CD14-positive monocyte (primary cell): Measurements from ENCODE around the gene FBXW7. TPM values are rescaled to one million over a fixed set of nuclear protein-coding genes. Genes with fewer than 3 reads are reported as not detected.

ENCODE experiments used
- DNase-seq, 3 donors: peaks; one replicate each; pipeline ENCODE4 v3.0.0-alpha.2; 2011 to 2022
- H2AFZ ChIP-seq: 2 replicates; pipeline ENCODE4 v1.6.0; 2012; ENCODE audit warnings: mild to moderate bottlenecking, low read depth, low read length, inconsistent platforms; ENCODE audit not compliant: insufficient read depth, poor library complexity, severe bottlenecking
- H3K27ac ChIP-seq, 2 donors: 1 replicate in 1 of 2; 2 replicates in 1 of 2; pipeline ENCODE4 v1.5.1; 2012 to 2013; ENCODE audit warnings: low read length in 2 of 2, control low read depth in 1 of 2, inconsistent platforms in 1 of 2, low read depth in 1 of 2, mild to moderate bottlenecking in 1 of 2
- H3K27me3 ChIP-seq, 2 donors: one replicate each; pipeline versions ENCODE4 v1.6.0 to v1.6.1; 2011 to 2013; ENCODE audit warnings: low read length in 2 of 2; ENCODE audit not compliant: control insufficient read depth in 2 of 2, insufficient read depth in 2 of 2
- H3K36me3 ChIP-seq, 2 donors: replicated peaks in 1 of 2; 1 replicate in 1 of 2; 2 replicates in 1 of 2; pipeline versions ENCODE4 v1.5.1 to v1.6.1; 2012 to 2013; ENCODE audit warnings: low read length in 2 of 2, control low read depth in 1 of 2, inconsistent platforms in 1 of 2, mild to moderate bottlenecking in 1 of 2; ENCODE audit not compliant: insufficient read depth in 2 of 2, control insufficient read depth in 1 of 2
- H3K4me1 ChIP-seq, 2 donors: 1 replicate in 1 of 2; 2 replicates in 1 of 2; pipeline versions ENCODE4 v1.5.1 to v1.6.1; 2012 to 2013; ENCODE audit warnings: low read length in 2 of 2, control low read depth in 1 of 2, inconsistent platforms in 1 of 2, mild to moderate bottlenecking in 1 of 2, moderate library complexity in 1 of 2; ENCODE audit not compliant: insufficient read depth in 2 of 2, control insufficient read depth in 1 of 2
- H3K4me2 ChIP-seq: replicated peaks from 2 replicates; pipeline ENCODE3; 2012; ENCODE audit warnings: low read length, moderate library complexity, mild to moderate bottlenecking; ENCODE audit not compliant: poor library complexity, severe bottlenecking; ENCODE audit errors: extremely low read depth
- H3K4me3 ChIP-seq, 3 experiments: fragments of 200-600 bp in 1 of 3; sonication (generic) in 1 of 3; replicated peaks in 1 of 3; 1 replicate in 2 of 3; 2 replicates in 1 of 3; pipeline ENCODE4 v1.5.1; 2011 to 2013; ENCODE audit warnings: low read length in 3 of 3, mild to moderate bottlenecking in 3 of 3, control low read depth in 2 of 3, low read depth in 2 of 3, inconsistent platforms in 1 of 3, moderate library complexity in 1 of 3
- H3K79me2 ChIP-seq: 2 replicates; pipeline ENCODE4 v1.6.0; 2012; ENCODE audit warnings: mild to moderate bottlenecking, control low read depth, inconsistent platforms, low read length, moderate library complexity; ENCODE audit not compliant: insufficient read depth
- H3K9ac ChIP-seq: 2 replicates; pipeline ENCODE4 v1.6.0; 2017; ENCODE audit warnings: low read length, mild to moderate bottlenecking; ENCODE audit not compliant: insufficient read depth, poor library complexity, severe bottlenecking
- H3K9me3 ChIP-seq, 2 donors: replicated peaks in 1 of 2; 1 replicate in 1 of 2; 2 replicates in 1 of 2; pipeline versions ENCODE4 v1.5.1 to v1.6.1; 2012 to 2013; ENCODE audit warnings: low read length in 2 of 2, control low read depth in 1 of 2; ENCODE audit not compliant: control insufficient read depth in 1 of 2, insufficient read depth in 1 of 2
- H4K20me1 ChIP-seq: 2 replicates; pipeline ENCODE4 v1.6.0; 2012; ENCODE audit warnings: mild to moderate bottlenecking, low read length, control low read depth, moderate library complexity; ENCODE audit not compliant: insufficient read depth
- H3K27ac Mint-ChIP-seq, 7 donors: one replicate each; pipeline ENCODE4 v1.8.0; 2020; ENCODE audit warnings: mild to moderate bottlenecking in 7 of 7, mixed read lengths in 7 of 7, moderate library complexity in 6 of 7, inconsistent platforms in 2 of 7
- H3K27me3 Mint-ChIP-seq, 3 donors: one replicate each; pipeline ENCODE4 v1.8.0; 2021 to 2022; ENCODE audit warnings: low read depth in 3 of 3, mild to moderate bottlenecking in 3 of 3, mixed read lengths in 3 of 3, moderate library complexity in 3 of 3, inconsistent platforms in 1 of 3
- H3K36me3 Mint-ChIP-seq, 2 donors: one replicate each; pipeline ENCODE4 v1.8.0; 2020; ENCODE audit warnings: mixed read lengths in 2 of 2, inconsistent platforms in 1 of 2, mild to moderate bottlenecking in 1 of 2
- H3K4me1 Mint-ChIP-seq: one replicate; pipeline ENCODE4 v1.8.0; 2020; ENCODE audit warnings: mild to moderate bottlenecking, mixed read lengths
- H3K4me3 Mint-ChIP-seq, 2 donors: one replicate each; pipeline ENCODE4 v1.8.0; 2020; ENCODE audit warnings: mild to moderate bottlenecking in 2 of 2, mixed read lengths in 2 of 2, moderate library complexity in 1 of 2
- H3K9me3 Mint-ChIP-seq, 7 donors: one replicate each; pipeline ENCODE4 v1.8.0; 2020 to 2022; ENCODE audit warnings: mixed read lengths in 7 of 7, mild to moderate bottlenecking in 6 of 7, moderate library complexity in 6 of 7, inconsistent platforms in 2 of 7
- WGBS: methylation state at CpG from one replicate; pipeline ENCODE4 v1.1.5; 2013; ENCODE audit warnings: missing lambda C conversion rate; ENCODE audit not compliant: insufficient coverage; 5-methylcytosine and 5-hydroxymethylcytosine counted together
- intact Hi-C, 2 donors: fragments of 100-400 bp; cut with micrococcal nuclease; formaldehyde crosslinking; loops; one replicate each; pipeline versions ENCODE4 v1.15.0 to v1.15.1; 2023
- polyA plus RNA-seq, 3 donors: library from polyadenylated mRNA; depleted of rRNA in 1 of 3; unstranded in 2 of 3; stranded (reverse) in 1 of 3; fragments of 300-500 nt in 2 of 3; fragments of >200 nt in 1 of 3; fragmentation: Illumina TruSeq in 2 of 3; gene quantifications; 1 replicate in 2 of 3; 2 replicates in 1 of 3; pipeline ENCODE4 v1.2.3, GENCODE V29; 2012 to 2021
- TF ChIP-seq, protein P1 (sequence below): fragments of 200-600 bp; IDR thresholded peaks from one replicate; pipeline ENCODE4 v1.8.0; 2022; ENCODE audit warnings: antibody characterized with exemption, mild to moderate bottlenecking

FBXW7 gene
- polyA plus RNA-seq, 3 donors, result 25.1 to 44.9 (median 35.6) TPM

- Histone ChIP-seq H3K4me2 (no peak overlapping the region), H3K9me3 (no peaks in the 10 kb centered on the region), H3K79me2 (peaks cover 8% of the 10 kb centered on the region), H4K20me1 (peaks cover 58% of the 10 kb centered on the region), H3K27ac (no peak overlapping the region), H3K27me3 (no peaks in the 10 kb centered on the region), H3K4me1 (peaks cover 5 to 15% of the 10 kb centered on the region in 2 donors), H2AFZ (no peak overlapping the region), H3K9ac (no peak overlapping the region), H3K36me3 (peaks cover 2 to 18% of the 10 kb centered on the region in 2 donors), H3K4me3 (no peak overlapping the region)
- Mint-ChIP-seq H3K36me3 (peaks cover 15 to 16% of the 10 kb centered on the region in 2 donors), H3K9me3 (peaks cover 0 to 4% (median 3%) of the 10 kb centered on the region in 7 donors), H3K4me1 (peaks cover 20% of the 10 kb centered on the region), H3K4me3 (no peak overlapping the region), H3K27me3 (no peaks in the 10 kb centered on the region), H3K27ac (no peak overlapping the region)
- intact Hi-C loops, result no loop called here
- WGBS, result 93% methylated on average over 2 of the region's 2 CpGs
- no peak for DNase-seq
- TF ChIP-seq, protein P1, sequence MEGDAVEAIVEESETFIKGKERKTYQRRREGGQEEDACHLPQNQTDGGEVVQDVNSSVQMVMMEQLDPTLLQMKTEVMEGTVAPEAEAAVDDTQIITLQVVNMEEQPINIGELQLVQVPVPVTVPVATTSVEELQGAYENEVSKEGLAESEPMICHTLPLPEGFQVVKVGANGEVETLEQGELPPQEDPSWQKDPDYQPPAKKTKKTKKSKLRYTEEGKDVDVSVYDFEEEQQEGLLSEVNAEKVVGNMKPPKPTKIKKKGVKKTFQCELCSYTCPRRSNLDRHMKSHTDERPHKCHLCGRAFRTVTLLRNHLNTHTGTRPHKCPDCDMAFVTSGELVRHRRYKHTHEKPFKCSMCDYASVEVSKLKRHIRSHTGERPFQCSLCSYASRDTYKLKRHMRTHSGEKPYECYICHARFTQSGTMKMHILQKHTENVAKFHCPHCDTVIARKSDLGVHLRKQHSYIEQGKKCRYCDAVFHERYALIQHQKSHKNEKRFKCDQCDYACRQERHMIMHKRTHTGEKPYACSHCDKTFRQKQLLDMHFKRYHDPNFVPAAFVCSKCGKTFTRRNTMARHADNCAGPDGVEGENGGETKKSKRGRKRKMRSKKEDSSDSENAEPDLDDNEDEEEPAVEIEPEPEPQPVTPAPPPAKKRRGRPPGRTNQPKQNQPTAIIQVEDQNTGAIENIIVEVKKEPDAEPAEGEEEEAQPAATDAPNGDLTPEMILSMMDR, result no peak
Measured at GRCh38 chr4:152363904-152364303, 172.0 kb downstream of the FBXW7 start.

GRCh38 chr4:152363086-152363485 is 172.8 kb downstream of the FBXW7 start:
- no peak overlapping the region for H3K9ac ChIP-seq
- no peak for DNase-seq
- no peak overlapping the region for H3K4me3 ChIP-seq
- peaks cover 23% of the 10 kb centered on the region for H3K4me1 Mint-ChIP-seq
- H3K4me1 ChIP-seq, result peaks cover 5 to 16% of the 10 kb centered on the region in 2 donors
- intact Hi-C loops, result no loop called here
- H2AFZ ChIP-seq, result no peak overlapping the region
- no peaks in the 10 kb centered on the region for H3K27me3 ChIP-seq
- H3K27ac ChIP-seq, result no peak overlapping the region
- no peak overlapping the region for H3K27ac Mint-ChIP-seq
- H3K36me3 Mint-ChIP-seq, result peaks cover 15 to 16% of the 10 kb centered on the region in 2 donors
- H3K36me3 ChIP-seq, result peaks cover 2 to 18% of the 10 kb centered on the region in 2 donors
- peaks cover 0 to 4% (median 3%) of the 10 kb centered on the region in 7 donors for H3K9me3 Mint-ChIP-seq
- H3K4me2 ChIP-seq, result no peak overlapping the region
- H3K27me3 Mint-ChIP-seq, result no peaks in the 10 kb centered on the region
- TF ChIP-seq, protein P1, result no peak
- no peaks in the 10 kb centered on the region for H3K9me3 ChIP-seq
- H4K20me1 ChIP-seq, result peaks cover 54% of the 10 kb centered on the region
- no peak overlapping the region for H3K4me3 Mint-ChIP-seq
- H3K79me2 ChIP-seq, result peaks cover 6% of the 10 kb centered on the region
